CD14-positive monocyte (primary cell): ENCODE measurements around the gene UCMA. TPM values are rescaled to one million over a fixed set of nuclear protein-coding genes. Genes with fewer than 3 reads are reported as not detected.

Experiments used
- DNase-seq, 3 donors: peaks; one replicate each; pipeline ENCODE4 v3.0.0-alpha.2; 2011 to 2022
- H2AFZ ChIP-seq: 2 replicates; pipeline ENCODE4 v1.6.0; 2012; ENCODE audit warnings: mild to moderate bottlenecking, low read depth, low read length, inconsistent platforms; ENCODE audit not compliant: insufficient read depth, poor library complexity, severe bottlenecking
- H3K27ac ChIP-seq, 2 donors: 1 replicate in 1 of 2; 2 replicates in 1 of 2; pipeline ENCODE4 v1.5.1; 2012 to 2013; ENCODE audit warnings: low read length in 2 of 2, control low read depth in 1 of 2, inconsistent platforms in 1 of 2, low read depth in 1 of 2, mild to moderate bottlenecking in 1 of 2
- H3K27me3 ChIP-seq, 2 donors: one replicate each; pipeline versions ENCODE4 v1.6.0 to v1.6.1; 2011 to 2013; ENCODE audit warnings: low read length in 2 of 2; ENCODE audit not compliant: control insufficient read depth in 2 of 2, insufficient read depth in 2 of 2
- H3K36me3 ChIP-seq, 2 donors: replicated peaks in 1 of 2; 1 replicate in 1 of 2; 2 replicates in 1 of 2; pipeline versions ENCODE4 v1.5.1 to v1.6.1; 2012 to 2013; ENCODE audit warnings: low read length in 2 of 2, control low read depth in 1 of 2, inconsistent platforms in 1 of 2, mild to moderate bottlenecking in 1 of 2; ENCODE audit not compliant: insufficient read depth in 2 of 2, control insufficient read depth in 1 of 2
- H3K4me1 ChIP-seq, 2 donors: 1 replicate in 1 of 2; 2 replicates in 1 of 2; pipeline versions ENCODE4 v1.5.1 to v1.6.1; 2012 to 2013; ENCODE audit warnings: low read length in 2 of 2, control low read depth in 1 of 2, inconsistent platforms in 1 of 2, mild to moderate bottlenecking in 1 of 2, moderate library complexity in 1 of 2; ENCODE audit not compliant: insufficient read depth in 2 of 2, control insufficient read depth in 1 of 2
- H3K4me2 ChIP-seq: replicated peaks from 2 replicates; pipeline ENCODE3; 2012; ENCODE audit warnings: low read length, moderate library complexity, mild to moderate bottlenecking; ENCODE audit not compliant: poor library complexity, severe bottlenecking; ENCODE audit errors: extremely low read depth
- H3K4me3 ChIP-seq, 3 experiments: fragments of 200-600 bp in 1 of 3; sonication (generic) in 1 of 3; replicated peaks in 1 of 3; 1 replicate in 2 of 3; 2 replicates in 1 of 3; pipeline ENCODE4 v1.5.1; 2011 to 2013; ENCODE audit warnings: low read length in 3 of 3, mild to moderate bottlenecking in 3 of 3, control low read depth in 2 of 3, low read depth in 2 of 3, inconsistent platforms in 1 of 3, moderate library complexity in 1 of 3
- H3K79me2 ChIP-seq: 2 replicates; pipeline ENCODE4 v1.6.0; 2012; ENCODE audit warnings: mild to moderate bottlenecking, control low read depth, inconsistent platforms, low read length, moderate library complexity; ENCODE audit not compliant: insufficient read depth
- H3K9ac ChIP-seq: 2 replicates; pipeline ENCODE4 v1.6.0; 2017; ENCODE audit warnings: low read length, mild to moderate bottlenecking; ENCODE audit not compliant: insufficient read depth, poor library complexity, severe bottlenecking
- H3K9me3 ChIP-seq, 2 donors: replicated peaks in 1 of 2; 1 replicate in 1 of 2; 2 replicates in 1 of 2; pipeline versions ENCODE4 v1.5.1 to v1.6.1; 2012 to 2013; ENCODE audit warnings: low read length in 2 of 2, control low read depth in 1 of 2; ENCODE audit not compliant: control insufficient read depth in 1 of 2, insufficient read depth in 1 of 2
- H4K20me1 ChIP-seq: 2 replicates; pipeline ENCODE4 v1.6.0; 2012; ENCODE audit warnings: mild to moderate bottlenecking, low read length, control low read depth, moderate library complexity; ENCODE audit not compliant: insufficient read depth
- H3K27ac Mint-ChIP-seq, 7 donors: one replicate each; pipeline ENCODE4 v1.8.0; 2020; ENCODE audit warnings: mild to moderate bottlenecking in 7 of 7, mixed read lengths in 7 of 7, moderate library complexity in 6 of 7, inconsistent platforms in 2 of 7
- H3K27me3 Mint-ChIP-seq, 3 donors: one replicate each; pipeline ENCODE4 v1.8.0; 2021 to 2022; ENCODE audit warnings: low read depth in 3 of 3, mild to moderate bottlenecking in 3 of 3, mixed read lengths in 3 of 3, moderate library complexity in 3 of 3, inconsistent platforms in 1 of 3
- H3K36me3 Mint-ChIP-seq, 2 donors: one replicate each; pipeline ENCODE4 v1.8.0; 2020; ENCODE audit warnings: mixed read lengths in 2 of 2, inconsistent platforms in 1 of 2, mild to moderate bottlenecking in 1 of 2
- H3K4me1 Mint-ChIP-seq: one replicate; pipeline ENCODE4 v1.8.0; 2020; ENCODE audit warnings: mild to moderate bottlenecking, mixed read lengths
- H3K4me3 Mint-ChIP-seq, 2 donors: one replicate each; pipeline ENCODE4 v1.8.0; 2020; ENCODE audit warnings: mild to moderate bottlenecking in 2 of 2, mixed read lengths in 2 of 2, moderate library complexity in 1 of 2
- H3K9me3 Mint-ChIP-seq, 7 donors: one replicate each; pipeline ENCODE4 v1.8.0; 2020 to 2022; ENCODE audit warnings: mixed read lengths in 7 of 7, mild to moderate bottlenecking in 6 of 7, moderate library complexity in 6 of 7, inconsistent platforms in 2 of 7
- CTCF ChIP-seq: fragments of 200-600 bp; IDR thresholded peaks from one replicate; pipeline ENCODE4 v1.8.0; 2022; ENCODE audit warnings: antibody characterized with exemption, mild to moderate bottlenecking
- WGBS: methylation state at CpG from one replicate; pipeline ENCODE4 v1.1.5; 2013; ENCODE audit warnings: missing lambda C conversion rate; ENCODE audit not compliant: insufficient coverage; 5-methylcytosine and 5-hydroxymethylcytosine counted together
- intact Hi-C, 2 donors: fragments of 100-400 bp; cut with micrococcal nuclease; formaldehyde crosslinking; loops; one replicate each; pipeline versions ENCODE4 v1.15.0 to v1.15.1; 2023
- polyA plus RNA-seq, 3 donors: library from polyadenylated mRNA; depleted of rRNA in 1 of 3; unstranded in 2 of 3; stranded (reverse) in 1 of 3; fragments of 300-500 nt in 2 of 3; fragments of >200 nt in 1 of 3; fragmentation: Illumina TruSeq in 2 of 3; gene quantifications; 1 replicate in 2 of 3; 2 replicates in 1 of 3; pipeline ENCODE4 v1.2.3, GENCODE V29; 2012 to 2021
- small RNA-seq: library from RNA; depleted of rRNA; stranded (forward); fragments of <200 nt; gene quantifications from one replicate; pipeline ENCODE3, GENCODE V24; 2012; ENCODE audit warnings: low read depth; ENCODE audit not compliant: insufficient read length

Gene UCMA
- polyA plus RNA-seq, 3 donors, result not detected

- no peaks in the 10 kb centered on the region for H4K20me1 ChIP-seq
- TF ChIP-seq CTCF, result no peak
- intact Hi-C loops, result no loop called here
- Mint-ChIP-seq H3K9me3 (no peaks in the 10 kb centered on the region), H3K27ac (no peak overlapping the region), H3K4me3 (no peak overlapping the region), H3K4me1 (no peaks in the 10 kb centered on the region), H3K27me3 (no peaks in the 10 kb centered on the region), H3K36me3 (peaks cover 40 to 57% of the 10 kb centered on the region in 2 donors)
- H3K4me1 ChIP-seq, result no peaks in the 10 kb centered on the region
- WGBS, result 100% methylated on average over 2 of the region's 2 CpGs
- H3K36me3 ChIP-seq, result peaks cover 6 to 50% of the 10 kb centered on the region in 2 donors
- no peak for DNase-seq
- H3K9ac ChIP-seq, result no peak overlapping the region
- no peak overlapping the region for H3K4me2 ChIP-seq
- H3K9me3 ChIP-seq, result no peaks in the 10 kb centered on the region
- H3K4me3 ChIP-seq, result no peak overlapping the region
- H3K27ac ChIP-seq, result no peak overlapping the region
- no peaks in the 10 kb centered on the region for H3K79me2 ChIP-seq
- H2AFZ ChIP-seq, result no peak overlapping the region
- H3K27me3 ChIP-seq, result no peaks in the 10 kb centered on the region
Observed at GRCh38 chr10:13173616-13174015, 60.6 kb downstream of the UCMA start.

Small RNA genes within 50 kb of the gene (small RNA-seq; reads per million reads assigned to genes)
- gene RNU6-6P, result not detected

Other genes starting within 250 kb of the UCMA start
- gene CCDC3, start 232.7 kb downstream of the UCMA start, polyA plus RNA-seq, result not detected
- gene OPTN, start 134.2 kb downstream of the UCMA start, polyA plus RNA-seq, result 1 to 10 TPM; 1.4 to 3.7 (median 2.6) TPM
- gene MCM10, start 72.8 kb downstream of the UCMA start, polyA plus RNA-seq, result not detected
- 10 to 100 TPM in 2 of 3 donors, 1 to 10 TPM in 1; 5.5 to 19.6 (median 19.5) TPM for gene PHYH, start 65.7 kb upstream of the UCMA start, polyA plus RNA-seq
- 10 to 100 TPM; 11.9 to 16.3 (median 15.1) TPM for gene SEPHS1, start 113.9 kb upstream of the UCMA start, polyA plus RNA-seq